Measurements from ENCODE around the gene PFN1. TPM values are rescaled to one million over a fixed set of nuclear protein-coding genes. Genes with fewer than 3 reads are reported as not detected.

Gene PFN1
- total and polyA plus RNA-seq, 10 of the 15 experiments (the other 5 are each of a cell fraction or from before 2014, with no cell fraction given), result 154 to 3,892 (median 1,918) TPM

- H3K36me3 ChIP-seq (ENCODE audit: control insufficient read depth in 2 of 2, insufficient read depth in 2 of 2, low read length in 1 of 2), result no peaks in the 10 kb centered on the region
- H3K4me2 ChIP-seq (ENCODE audit: control insufficient read depth, insufficient read depth), result no peak overlapping the region
- H3K27me3 ChIP-seq (replicated peaks in 1 of 2; ENCODE audit: control insufficient read depth in 2 of 2, insufficient read depth in 2 of 2, low read length in 1 of 2), result no peaks in the 10 kb centered on the region; a peak in 1 of 4 replicates
- DNase-seq (ENCODE audit: low read depth, low spot score) (peak; percentile 31), FAIRE-seq (peak; percentile 65), ATAC-seq (peak; percentile 100)
- H3K9ac ChIP-seq (ENCODE audit: control insufficient read depth, insufficient read depth, low read length), result no peak overlapping the region
- H3K4me1 ChIP-seq (ENCODE audit: control insufficient read depth, insufficient read depth, low read length), result peaks cover 4% of the 10 kb centered on the region
- peak overlapping the region; percentile 68 for H2AFZ ChIP-seq (ENCODE audit: control insufficient read depth, low read depth, low read length)
- H3K27ac ChIP-seq (ENCODE audit: control insufficient read depth, insufficient read depth), result no peak overlapping the region
- no TSS peak for BruUV-seq (replicated peaks)
- ChIA-PET RAD21 (ENCODE audit: unreplicated experiment) (interaction anchor here (0.6 to 2.2 kb wide), 13 partner anchors 11 to 163 kb away, joined by 3 to 28 read pairs (median 4); partner anchors contain the start of genes CAMTA2, PFN1, RNF167 and SLC25A11), POLR2A (interaction anchor here (0.6 to 1.7 kb wide), 5 partner anchors 9 to 150 kb away, joined by 3 to 6 read pairs (median 3); partner anchors contain the start of genes CAMTA2, RNF167, SLC25A11 and SPAG7), SMC1A (ENCODE audit: uncharacterized antibody, unreplicated experiment) (interaction anchor here (0.7 to 3.2 kb wide), 15 partner anchors 9 to 176 kb away, joined by 3 to 20 read pairs (median 4); partner anchors contain the start of genes C17orf107, PFN1, RNF167 and SLC25A11), CTCF (interaction anchor here (0.7 to 3.0 kb wide), 29 partner anchors 8 to 530 kb away, joined by 3 to 35 read pairs (median 4); partner anchors contain the start of genes ARRB2, C1QBP, CAMTA2 and ENO3)
- H3K9me3 ChIP-seq (replicated peaks; ENCODE audit: control insufficient read depth, insufficient read depth, low read length), result no peaks in the 10 kb centered on the region
- H3K4me3 ChIP-seq, result no peak overlapping the region
- intact Hi-C loops (cut with micrococcal nuclease; ENCODE audit: unreplicated experiment) (loop anchor here (1.0 kb wide), 2 partner anchors 58 to 153 kb away; partner anchors contain the start of gene SPAG7), in situ Hi-C loops (cut with MboI) (no loop called here)
- H3K79me2 ChIP-seq (ENCODE audit: control insufficient read depth, insufficient read depth, low read length), result no peaks in the 10 kb centered on the region
- no peaks in the 10 kb centered on the region for H4K20me1 ChIP-seq (ENCODE audit: control insufficient read depth, insufficient read depth)
- WGBS (ENCODE audit: insufficient coverage, insufficient replicate concordance, low lambda C conversion rate, missing lambda C conversion rate), result 37% methylated on average over 20 of the region's 20 CpGs
- TF ChIP-seq CHD4 (IDR thresholded peaks at IDR 0.05) (no peak), SRF (IDR thresholded peaks at IDR 0.05; ENCODE audit: low read depth in 2 of 2, low read length in 2 of 2) (no peak), CEBPZ (IDR thresholded peaks at IDR 0.05; ENCODE audit: low read depth, low read length) (no peak), ZNF622 (IDR thresholded peaks at IDR 0.05) (no peak), YY1 (IDR thresholded peaks at IDR 0.05; ENCODE audit: low read depth, low read length) (peak; percentile 69; the same call in 1 of the 2 replicates), ATF7 (IDR thresholded peaks at IDR 0.05; ENCODE audit: low read depth) (no peak), CHD1 (IDR thresholded peaks at IDR 0.05; ENCODE audit: low read depth, low read length) (no peak), ZSCAN29 (IDR thresholded peaks at IDR 0.05) (no peak), SIX5 (IDR thresholded peaks at IDR 0.05; ENCODE audit: low read depth, low read length, severe bottlenecking) (no peak), PML (IDR thresholded peaks at IDR 0.05; ENCODE audit: low read length) (no peak), EED (IDR thresholded peaks at IDR 0.05; ENCODE audit: low read depth) (0 out of 2 replicates have a peak, but pooled peaks have one; percentile 15), NBN (IDR thresholded peaks at IDR 0.05) (peak; percentile 91), YBX1 (IDR thresholded peaks at IDR 0.05) (no peak), MLLT1 (IDR thresholded peaks at IDR 0.05) (0 out of 2 replicates have a peak, but pooled peaks have one; percentile 33), HDGF (IDR thresholded peaks at IDR 0.05) (peak; percentile 98), TCF12 (IDR thresholded peaks at IDR 0.05; ENCODE audit: low read depth, low read length) (peak; percentile 71; the same call in 1 of the 2 replicates), NFYB (IDR thresholded peaks at IDR 0.05; ENCODE audit: insufficient read depth, low read depth, low read length) (no peak)
Observed at GRCh38 chr17:4908711-4909496, 39.4 kb downstream of the PFN1 start.

Measured in GM12878 (cell line).